Spleen (tissue), 7 donors: ENCODE results near the gene OLFML2B.

Experiments used
- CTCF ChIP-seq, 11 experiments: fragments of 200-600 bp in 7 of 11; fragments of 450-650 bp in 4 of 11; sonication (generic) in 4 of 11; IDR thresholded peaks in 8 of 11; conservative IDR thresholded peaks in 3 of 11; 1 replicate in 7 of 11; 2 replicates in 4 of 11; pipeline versions ENCODE4 v1.4.0 to v1.8.0; 2016 to 2021; ENCODE audit warnings: antibody characterized with exemption in 11 of 11, inconsistent platforms in 4 of 11, mild to moderate bottlenecking in 1 of 11
- POLR2A ChIP-seq, 3 donors: fragments of 450-650 bp; IDR thresholded peaks; one replicate each; pipeline ENCODE4 v1.5.1; 2017; ENCODE audit warnings: antibody characterized with exemption in 3 of 3, mild to moderate bottlenecking in 1 of 3
- donor health status: DM: no; HTN: no; CAD: no; lungs with moderate emphysema.
- donor health status: DM: no; HTN: no; CAD: no.
- donor health status: DM: no; HTN: no; CAD: no.

GRCh38 chr1:162009501-162010174 is 14.0 kb downstream of the OLFML2B start:
- TF ChIP-seq CTCF (IDR thresholded peaks at IDR 0.05 in 8 of 11, conservative IDR thresholded peaks at IDR 0.05 in 3 of 11) (no peak), POLR2A (IDR thresholded peaks at IDR 0.05) (no peak)
